ENCODE results near the gene SDHD.

The SDHD gene

GRCh38 chr11:112123129-112123528, 36.5 kb downstream of the SDHD start:
- Mint-ChIP-seq H3K4me1 (ENCODE audit: low read depth) (no peaks in the 10 kb centered on the region), H3K36me3 (ENCODE audit: low read depth) (no peaks in the 10 kb centered on the region), H3K27me3 (ENCODE audit: low read depth) (no peaks in the 10 kb centered on the region), H3K4me3 (no peak overlapping the region), H3K9me3 (no peaks in the 10 kb centered on the region), H3K27ac (no peak overlapping the region)

- Mint-ChIP-seq H3K4me1 (ENCODE audit: low read depth) (peaks cover 4% of the 10 kb centered on the region), H3K9me3 (no peaks in the 10 kb centered on the region), H3K36me3 (ENCODE audit: low read depth) (no peaks in the 10 kb centered on the region), H3K4me3 (no peak overlapping the region), H3K27me3 (ENCODE audit: low read depth) (no peaks in the 10 kb centered on the region), H3K27ac (no peak overlapping the region)
Observed at GRCh38 chr11:112127056-112127455, 40.4 kb downstream of the SDHD start.

GRCh38 chr11:112128483-112129121, 41.9 kb downstream of the SDHD start:
- Mint-ChIP-seq H3K4me3 (no peak overlapping the region), H3K27ac (no peak overlapping the region), H3K9me3 (no peaks in the 10 kb centered on the region), H3K27me3 (ENCODE audit: low read depth) (no peaks in the 10 kb centered on the region), H3K36me3 (ENCODE audit: low read depth) (no peaks in the 10 kb centered on the region), H3K4me1 (ENCODE audit: low read depth) (peaks cover 4% of the 10 kb centered on the region)

- no peak overlapping the region for H3K27ac Mint-ChIP-seq
- H3K36me3 Mint-ChIP-seq (ENCODE audit: low read depth), result no peaks in the 10 kb centered on the region
- no peak overlapping the region for H3K4me3 Mint-ChIP-seq
- peaks cover 4% of the 10 kb centered on the region for H3K4me1 Mint-ChIP-seq (ENCODE audit: low read depth)
- H3K27me3 Mint-ChIP-seq (ENCODE audit: low read depth), result no peaks in the 10 kb centered on the region
- no peaks in the 10 kb centered on the region for H3K9me3 Mint-ChIP-seq
Observed at GRCh38 chr11:112129656-112130055, 43.0 kb downstream of the SDHD start.

- Mint-ChIP-seq H3K27me3 (ENCODE audit: low read depth) (no peaks in the 10 kb centered on the region), H3K9me3 (no peaks in the 10 kb centered on the region)
Observed at GRCh38 chr11:112132737-112133136, 46.1 kb downstream of the SDHD start.

GRCh38 chr11:112134473-112134872, 47.8 kb downstream of the SDHD start:
- Mint-ChIP-seq H3K27me3 (ENCODE audit: low read depth) (no peaks in the 10 kb centered on the region), H3K4me1 (ENCODE audit: low read depth) (peaks cover 4% of the 10 kb centered on the region), H3K9me3 (no peaks in the 10 kb centered on the region), H3K27ac (no peak overlapping the region), H3K4me3 (no peak overlapping the region), H3K36me3 (ENCODE audit: low read depth) (no peaks in the 10 kb centered on the region)

More at GRCh38 chr11:112132737-112133136, 46.1 kb downstream of the SDHD start:
- Mint-ChIP-seq H3K4me1 (ENCODE audit: low read depth) (peaks cover 4% of the 10 kb centered on the region), H3K36me3 (ENCODE audit: low read depth) (no peaks in the 10 kb centered on the region), H3K27ac (no peak overlapping the region), H3K4me3 (no peak overlapping the region)

- Mint-ChIP-seq H3K4me1 (ENCODE audit: low read depth) (no peaks in the 10 kb centered on the region), H3K36me3 (ENCODE audit: low read depth) (no peaks in the 10 kb centered on the region), H3K9me3 (peaks cover 7% of the 10 kb centered on the region), H3K27ac (no peak overlapping the region), H3K4me3 (no peak overlapping the region), H3K27me3 (ENCODE audit: low read depth) (no peaks in the 10 kb centered on the region)
Observed at GRCh38 chr11:112143597-112143996, 56.9 kb downstream of the SDHD start.
